ENCODE data around the gene METTL24. TPM values are rescaled to one million over a fixed set of nuclear protein-coding genes. Genes with fewer than 3 reads are reported as not detected.

The METTL24 gene
- total RNA-seq, 1 experiment from 2014 or later, result 0.61 TPM

DNA sequence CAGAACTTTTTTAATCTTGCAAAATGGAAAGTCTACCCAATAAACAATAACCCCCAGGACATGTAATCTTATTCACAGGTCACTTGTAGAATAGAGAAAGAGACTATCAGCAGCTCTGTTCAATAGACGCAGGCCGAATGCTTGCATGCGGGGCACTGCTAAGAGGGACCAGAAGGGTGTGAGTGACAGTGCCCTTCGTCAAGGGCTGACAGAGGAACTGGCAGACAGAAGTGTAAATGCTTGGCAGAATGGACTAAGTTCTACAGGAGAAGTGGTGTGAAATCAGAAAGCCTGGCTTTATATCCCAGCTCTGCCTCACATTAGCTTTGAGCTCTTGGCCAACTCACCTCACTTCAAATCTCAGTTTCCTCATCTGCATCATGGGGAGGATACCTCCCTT lies 36.3 kb upstream of the METTL24 start:
- Histone ChIP-seq H3K56ac (ENCODE audit: insufficient read length, low read depth, low read length) (no peak overlapping the region), H4K20me1 (ENCODE audit: control insufficient read depth, insufficient read depth, insufficient read length) (no peaks in the 10 kb centered on the region), H3K18ac (ENCODE audit: insufficient read length, low read depth, low read length) (no peak overlapping the region), H3K14ac (ENCODE audit: insufficient read depth, low read length) (no peak overlapping the region), H3K23ac (ENCODE audit: insufficient read length, low read depth, low read length) (no peak overlapping the region), H4K8ac (replicated peaks; ENCODE audit: insufficient read length, low read depth, low read length) (no peak overlapping the region), H2BK12ac (ENCODE audit: insufficient read length, low read depth, low read length) (no peak overlapping the region), H3T11ph (ENCODE audit: low read length) (no peak overlapping the region), H3K9ac (ENCODE audit: extremely low read depth, insufficient read length, low read length) (no peak overlapping the region), H3K27me3 (ENCODE audit: insufficient read depth, low read length) (no peaks in the 10 kb centered on the region), H2BK5ac (ENCODE audit: insufficient read length, low read length) (no peak overlapping the region), H2BK20ac (ENCODE audit: low read depth, low read length, poor library complexity, severe bottlenecking) (no peak overlapping the region), H4K91ac (ENCODE audit: insufficient read length, low read depth, low read length) (no peak overlapping the region), H4K5ac (ENCODE audit: insufficient read length, low read depth, low read length) (no peak overlapping the region), H2AK5ac (ENCODE audit: insufficient read length, low read length) (no peak overlapping the region), H3K79me1 (ENCODE audit: insufficient read depth, low read depth, low read length, poor library complexity, severe bottlenecking) (no peaks in the 10 kb centered on the region), H3K4me1 (ENCODE audit: insufficient read depth, low read length) (no peaks in the 10 kb centered on the region), H2AFZ (ENCODE audit: low read length) (no peak overlapping the region), H2BK15ac (ENCODE audit: low read depth, low read length) (no peak overlapping the region), H3K79me2 (ENCODE audit: insufficient read depth, low read length) (no peaks in the 10 kb centered on the region), H3K4me2 (ENCODE audit: insufficient read depth, insufficient read length, low read length) (no peak overlapping the region), H3K27ac (ENCODE audit: insufficient read length, low read depth, low read length) (no peak overlapping the region), H3K9me3 (ENCODE audit: control insufficient read depth, low read depth, low read length) (no peaks in the 10 kb centered on the region), H3K23me2 (ENCODE audit: insufficient read length, low read depth, low read length, poor library complexity, severe bottlenecking) (no peaks in the 10 kb centered on the region), H3K4ac (ENCODE audit: low read depth, low read length) (no peak overlapping the region), H2BK120ac (ENCODE audit: low read depth, low read length, poor library complexity, severe bottlenecking) (no peak overlapping the region)
- no peak overlapping the region for H3K27ac Mint-ChIP-seq
- no peaks in the 10 kb centered on the region for H3K36me3 Mint-ChIP-seq (ENCODE audit: insufficient read depth in 1 of 3, low read depth in 3 of 3)
- no peak overlapping the region for H3K4me3 Mint-ChIP-seq
- 0 out of 4 replicates have a peak, but pooled peaks cover 0 to 2% of the 10 kb centered on the region in 2 experiments for H3K4me1 Mint-ChIP-seq
- no CpG with 5 or more reads among the region's 4 CpGs for WGBS (ENCODE audit: extremely low coverage, insufficient read length, low lambda C conversion rate)
- no peaks in the 10 kb centered on the region for H3K27me3 Mint-ChIP-seq (ENCODE audit: low read depth)
- no peaks in the 10 kb centered on the region for H3K9me3 Mint-ChIP-seq
- TF ChIP-seq, protein P1, sequence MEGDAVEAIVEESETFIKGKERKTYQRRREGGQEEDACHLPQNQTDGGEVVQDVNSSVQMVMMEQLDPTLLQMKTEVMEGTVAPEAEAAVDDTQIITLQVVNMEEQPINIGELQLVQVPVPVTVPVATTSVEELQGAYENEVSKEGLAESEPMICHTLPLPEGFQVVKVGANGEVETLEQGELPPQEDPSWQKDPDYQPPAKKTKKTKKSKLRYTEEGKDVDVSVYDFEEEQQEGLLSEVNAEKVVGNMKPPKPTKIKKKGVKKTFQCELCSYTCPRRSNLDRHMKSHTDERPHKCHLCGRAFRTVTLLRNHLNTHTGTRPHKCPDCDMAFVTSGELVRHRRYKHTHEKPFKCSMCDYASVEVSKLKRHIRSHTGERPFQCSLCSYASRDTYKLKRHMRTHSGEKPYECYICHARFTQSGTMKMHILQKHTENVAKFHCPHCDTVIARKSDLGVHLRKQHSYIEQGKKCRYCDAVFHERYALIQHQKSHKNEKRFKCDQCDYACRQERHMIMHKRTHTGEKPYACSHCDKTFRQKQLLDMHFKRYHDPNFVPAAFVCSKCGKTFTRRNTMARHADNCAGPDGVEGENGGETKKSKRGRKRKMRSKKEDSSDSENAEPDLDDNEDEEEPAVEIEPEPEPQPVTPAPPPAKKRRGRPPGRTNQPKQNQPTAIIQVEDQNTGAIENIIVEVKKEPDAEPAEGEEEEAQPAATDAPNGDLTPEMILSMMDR (conservative IDR thresholded peaks at IDR 0.05), result no peak
- no peak for DNase-seq

All from H9 (cell line).